ENCODE measurements around the gene C2orf92. TPM values are rescaled to one million over a fixed set of nuclear protein-coding genes. Genes with fewer than 3 reads are reported as not detected.

Gene C2orf92
- total RNA-seq, 1 donor from 2014 or later: 3.3 TPM

- H3K36me3 ChIP-seq: no peaks in the 10 kb centered on the region
- Mint-ChIP-seq H3K27ac (no peak overlapping the region), H3K36me3 (peaks cover 6% of the 10 kb centered on the region), H3K4me1 (peaks cover 17% of the 10 kb centered on the region), H3K4me3 (no peak overlapping the region), H3K9me3 (no peaks in the 10 kb centered on the region), H3K27me3 (ENCODE audit: insufficient read depth, low read depth) (peaks cover 2% of the 10 kb centered on the region)
- peaks cover 9% of the 10 kb centered on the region for H3F3A ChIP-seq (ENCODE audit: low read depth)
- H3K27me3 ChIP-seq: no peaks in the 10 kb centered on the region
- H3K9me3 ChIP-seq (ENCODE audit: low read depth): no peaks in the 10 kb centered on the region
- no peak for TF ChIP-seq EZH2 (IDR thresholded peaks at IDR 0.05)
- TF ChIP-seq CTCF (IDR thresholded peaks at IDR 0.05): no peak
- TF ChIP-seq EZH2phosphoT487 (IDR thresholded peaks at IDR 0.05): no peak
- H3K4me3 ChIP-seq: no peak overlapping the region
- H3K4me2 ChIP-seq: no peak overlapping the region
- H3K9ac ChIP-seq: no peak overlapping the region
- no peaks in the 10 kb centered on the region for H4K20me1 ChIP-seq (ENCODE audit: low read depth)
- no peak overlapping the region for H2AFZ ChIP-seq (replicated peaks)
- no peak for DNase-seq (ENCODE audit: low spot score)
- H3K79me2 ChIP-seq (ENCODE audit: low read depth): no peaks in the 10 kb centered on the region
- H3K27ac ChIP-seq: no peak overlapping the region
- no peaks in the 10 kb centered on the region for H3K4me1 ChIP-seq
These were observed 76.1 kb downstream of the C2orf92 start for GRCh38 chr2:97745474-97746174.

GRCh38 chr2:97747285-97747684 is 77.8 kb downstream of the C2orf92 start:
- H3K4me3 ChIP-seq: no peak overlapping the region
- Mint-ChIP-seq H3K27me3 (ENCODE audit: insufficient read depth, low read depth) (peaks cover 4% of the 10 kb centered on the region), H3K36me3 (peaks cover 6% of the 10 kb centered on the region), H3K27ac (no peak overlapping the region), H3K4me1 (peaks cover 26% of the 10 kb centered on the region), H3K9me3 (no peaks in the 10 kb centered on the region), H3K4me3 (no peak overlapping the region)
- no peak for DNase-seq (ENCODE audit: low spot score)
- H3K4me1 ChIP-seq: peaks cover 10% of the 10 kb centered on the region
- H3K27ac ChIP-seq: no peak overlapping the region
- no peak overlapping the region for H3K9ac ChIP-seq
- no peaks in the 10 kb centered on the region for H3K79me2 ChIP-seq (ENCODE audit: low read depth)
- no peaks in the 10 kb centered on the region for H3K9me3 ChIP-seq (ENCODE audit: low read depth)
- no peak overlapping the region for H3K4me2 ChIP-seq
- H3K36me3 ChIP-seq: no peaks in the 10 kb centered on the region
- H2AFZ ChIP-seq (replicated peaks): no peak overlapping the region
- TF ChIP-seq CTCF (IDR thresholded peaks at IDR 0.05): no peak
- TF ChIP-seq EZH2 (IDR thresholded peaks at IDR 0.05): no peak
- TF ChIP-seq EZH2phosphoT487 (IDR thresholded peaks at IDR 0.05): no peak
- H3K27me3 ChIP-seq: no peaks in the 10 kb centered on the region
- no peaks in the 10 kb centered on the region for H4K20me1 ChIP-seq (ENCODE audit: low read depth)
- peaks cover 9% of the 10 kb centered on the region for H3F3A ChIP-seq (ENCODE audit: low read depth)

GRCh38 chr2:97747716-97748115 is 78.2 kb downstream of the C2orf92 start:
- H3K36me3 Mint-ChIP-seq: peaks cover 6% of the 10 kb centered on the region
- H3K4me3 ChIP-seq: no peak overlapping the region
- H3K27ac Mint-ChIP-seq: no peak overlapping the region
- peaks cover 14% of the 10 kb centered on the region for H3K4me1 ChIP-seq
- H3K9me3 Mint-ChIP-seq: no peaks in the 10 kb centered on the region
- H3K27ac ChIP-seq: no peak overlapping the region
- no peaks in the 10 kb centered on the region for H3K79me2 ChIP-seq (ENCODE audit: low read depth)
- H3F3A ChIP-seq (ENCODE audit: low read depth): peaks cover 9% of the 10 kb centered on the region
- DNase-seq (ENCODE audit: low spot score): no peak
- H3K4me3 Mint-ChIP-seq: no peak overlapping the region
- no peaks in the 10 kb centered on the region for H4K20me1 ChIP-seq (ENCODE audit: low read depth)
- no peaks in the 10 kb centered on the region for H3K36me3 ChIP-seq
- no peaks in the 10 kb centered on the region for H3K9me3 ChIP-seq (ENCODE audit: low read depth)
- H3K27me3 Mint-ChIP-seq (ENCODE audit: insufficient read depth, low read depth): peaks cover 4% of the 10 kb centered on the region
- no peaks in the 10 kb centered on the region for H3K27me3 ChIP-seq
- TF ChIP-seq EZH2 (IDR thresholded peaks at IDR 0.05): no peak
- no peak for TF ChIP-seq CTCF (IDR thresholded peaks at IDR 0.05)
- TF ChIP-seq EZH2phosphoT487 (IDR thresholded peaks at IDR 0.05): no peak
- no peak overlapping the region for H3K4me2 ChIP-seq
- H3K9ac ChIP-seq: no peak overlapping the region
- no peak overlapping the region for H2AFZ ChIP-seq (replicated peaks)
- peaks cover 27% of the 10 kb centered on the region for H3K4me1 Mint-ChIP-seq

Measured in neural progenitor cell (in vitro differentiated cells).